ENCODE measurements around the gene RASD1. TPM values are rescaled to one million over a fixed set of nuclear protein-coding genes. Genes with fewer than 3 reads are reported as not detected.
A peak's percentile ranks its signal among the peaks of the same experiment; 100 is the strongest.

RASD1 gene
- total and polyA plus RNA-seq, 4 donors: 0.89 to 46.7 (median 14.7) TPM

- Histone ChIP-seq H3K9ac (ENCODE audit: low read depth in 1 of 2, low read length in 2 of 2) (peak overlapping the region in 1 of 2 donors; percentile 43), H3K4me3 (ENCODE audit: low read depth in 1 of 3, low read length in 3 of 3) (no peak overlapping the region), H3K9me3 (ENCODE audit: control insufficient read depth in 4 of 4, low read length in 3 of 4) (no peaks in the 10 kb centered on the region), H3K4me1 (ENCODE audit: control insufficient read depth in 4 of 4, insufficient read depth in 4 of 4, low read length in 3 of 4) (peaks cover 15 to 58% (median 38%) of the 10 kb centered on the region in 4 donors), H3K27me3 (ENCODE audit: control insufficient read depth in 4 of 4, insufficient read depth in 4 of 4, low read length in 3 of 4) (no peaks in the 10 kb centered on the region), H3K36me3 (ENCODE audit: control insufficient read depth in 4 of 4, insufficient read depth in 3 of 4, low read depth in 1 of 4, low read length in 3 of 4) (no peaks in the 10 kb centered on the region), H3K27ac (ENCODE audit: low read depth in 1 of 2, low read length in 2 of 2) (peak overlapping the region; percentile 86 to 96)
- TF ChIP-seq, protein P1, sequence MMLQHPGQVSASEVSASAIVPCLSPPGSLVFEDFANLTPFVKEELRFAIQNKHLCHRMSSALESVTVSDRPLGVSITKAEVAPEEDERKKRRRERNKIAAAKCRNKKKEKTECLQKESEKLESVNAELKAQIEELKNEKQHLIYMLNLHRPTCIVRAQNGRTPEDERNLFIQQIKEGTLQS (IDR thresholded peaks at IDR 0.05): no peak
- TF ChIP-seq HNF4A (conservative IDR thresholded peaks at IDR 0.05): peak; percentile 93 to 96
- no peak for TF ChIP-seq TAF1 (conservative IDR thresholded peaks at IDR 0.05)
- TF ChIP-seq FOXA1 (IDR thresholded peaks at IDR 0.05): no peak
- peak; percentile 79 for TF ChIP-seq REST (IDR thresholded peaks at IDR 0.05)
- peak; percentile 87 to 97 for TF ChIP-seq RXRA (IDR thresholded peaks at IDR 0.05)
- no peak for TF ChIP-seq FOXA2 (IDR thresholded peaks at IDR 0.05)
- TF ChIP-seq EGR1 (IDR thresholded peaks at IDR 0.05; ENCODE audit: low read depth in 2 of 2): peak in 1 of 2 donors; percentile 74
- TF ChIP-seq MAX (IDR thresholded peaks at IDR 0.05): peak; percentile 98
- TF ChIP-seq RAD21 (IDR thresholded peaks at IDR 0.05): peak; percentile 45 to 61
- no peak for TF ChIP-seq CTCF (IDR thresholded peaks at IDR 0.05; ENCODE audit: low read depth, low read length, missing input control)
- peak; percentile 22 to 78 for TF ChIP-seq JUND (IDR thresholded peaks at IDR 0.05)
- TF ChIP-seq, protein P2, sequence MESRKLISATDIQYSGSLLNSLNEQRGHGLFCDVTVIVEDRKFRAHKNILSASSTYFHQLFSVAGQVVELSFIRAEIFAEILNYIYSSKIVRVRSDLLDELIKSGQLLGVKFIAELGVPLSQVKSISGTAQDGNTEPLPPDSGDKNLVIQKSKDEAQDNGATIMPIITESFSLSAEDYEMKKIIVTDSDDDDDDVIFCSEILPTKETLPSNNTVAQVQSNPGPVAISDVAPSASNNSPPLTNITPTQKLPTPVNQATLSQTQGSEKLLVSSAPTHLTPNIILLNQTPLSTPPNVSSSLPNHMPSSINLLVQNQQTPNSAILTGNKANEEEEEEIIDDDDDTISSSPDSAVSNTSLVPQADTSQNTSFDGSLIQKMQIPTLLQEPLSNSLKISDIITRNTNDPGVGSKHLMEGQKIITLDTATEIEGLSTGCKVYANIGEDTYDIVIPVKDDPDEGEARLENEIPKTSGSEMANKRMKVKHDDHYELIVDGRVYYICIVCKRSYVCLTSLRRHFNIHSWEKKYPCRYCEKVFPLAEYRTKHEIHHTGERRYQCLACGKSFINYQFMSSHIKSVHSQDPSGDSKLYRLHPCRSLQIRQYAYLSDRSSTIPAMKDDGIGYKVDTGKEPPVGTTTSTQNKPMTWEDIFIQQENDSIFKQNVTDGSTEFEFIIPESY (IDR thresholded peaks at IDR 0.05): peak; percentile 52
- TF ChIP-seq NR2F2 (IDR thresholded peaks at IDR 0.05): no peak
- peak; percentile 81 for TF ChIP-seq HNF4G (IDR thresholded peaks at IDR 0.05)
- peak; percentile 82 for TF ChIP-seq YY1 (IDR thresholded peaks at IDR 0.05)
- TF ChIP-seq SP1 (IDR thresholded peaks at IDR 0.05): peak; percentile 91
- 38% methylated on average over 22 of the region's 22 CpGs for WGBS
- DNase-seq (ENCODE audit: low spot score): no peak
These were observed 32.8 kb upstream of the RASD1 start for GRCh38 chr17:17528696-17529652.

All from liver (tissue), 9 donors.